Stimulated activated CD8-positive, alpha-beta memory T cell treated with anti-CD3 and anti-CD28 coated beads, Interleukin-7, amount 100 ng/mL, for 4 hours (primary cell): ENCODE results near the gene KAZALD1.
A peak's percentile ranks its signal among the peaks of the same experiment; 100 is the strongest.

Experiments
- DNase-seq, 2 donors: peaks; one replicate each; pipeline ENCODE4 v3.0.0-alpha.2; 2020; ENCODE audit warnings: low read depth in 2 of 2

KAZALD1 gene

GRCh38 chr10:101047961-101048892 lies 13.6 kb upstream of the KAZALD1 start:
- DNase-seq: no peak

- DNase-seq: peak in 1 of 2 donors; percentile 54
Measured at GRCh38 chr10:101050208-101051069, 11.3 kb upstream of the KAZALD1 start.

DNA sequence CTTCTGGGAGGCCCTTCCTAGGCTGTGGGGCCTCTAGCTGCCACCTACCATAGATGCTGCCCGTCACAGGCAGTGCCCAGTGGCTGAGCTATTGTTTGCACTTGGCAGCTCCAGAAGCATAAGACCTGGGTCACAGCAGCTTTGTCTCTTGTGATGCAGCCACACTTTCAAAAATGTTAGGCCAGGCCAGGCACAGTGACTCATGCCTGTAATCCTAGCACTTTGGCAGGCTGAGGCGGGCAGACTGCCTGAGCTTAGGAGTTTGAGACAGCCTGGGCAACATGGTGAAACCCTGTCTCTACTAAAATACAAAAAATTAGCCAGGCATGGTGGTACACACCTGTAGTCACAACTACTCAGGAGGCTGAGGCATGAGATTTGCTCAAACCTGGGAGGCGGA lies 9.5 kb upstream of the KAZALD1 start:
- no peak for DNase-seq

DNA sequence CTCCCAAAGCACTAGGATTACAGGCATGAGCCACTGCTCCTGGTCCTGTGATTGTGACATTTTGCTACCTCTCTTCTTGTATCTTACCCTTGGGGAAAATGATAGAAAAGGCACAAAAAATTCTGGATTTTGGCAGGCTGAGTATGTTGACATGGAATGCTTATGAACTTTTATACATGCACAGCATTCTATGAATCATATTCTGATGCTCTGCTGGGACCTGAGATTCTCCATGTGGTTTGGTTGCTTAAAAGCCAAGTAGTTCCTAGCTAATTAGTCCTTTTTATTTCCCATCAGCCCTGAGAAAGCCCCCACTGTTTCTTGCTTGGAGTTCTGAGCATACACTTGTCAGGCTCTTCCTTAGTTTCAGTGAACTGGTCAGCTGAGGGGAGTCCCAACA lies 8.3 kb upstream of the KAZALD1 start:
- DNase-seq: no peak

- no peak for DNase-seq
Measured at GRCh38 chr10:101054351-101054750, 7.4 kb upstream of the KAZALD1 start.

- DNase-seq: no peak
Measured at GRCh38 chr10:101054876-101055275, 6.9 kb upstream of the KAZALD1 start.

DNA sequence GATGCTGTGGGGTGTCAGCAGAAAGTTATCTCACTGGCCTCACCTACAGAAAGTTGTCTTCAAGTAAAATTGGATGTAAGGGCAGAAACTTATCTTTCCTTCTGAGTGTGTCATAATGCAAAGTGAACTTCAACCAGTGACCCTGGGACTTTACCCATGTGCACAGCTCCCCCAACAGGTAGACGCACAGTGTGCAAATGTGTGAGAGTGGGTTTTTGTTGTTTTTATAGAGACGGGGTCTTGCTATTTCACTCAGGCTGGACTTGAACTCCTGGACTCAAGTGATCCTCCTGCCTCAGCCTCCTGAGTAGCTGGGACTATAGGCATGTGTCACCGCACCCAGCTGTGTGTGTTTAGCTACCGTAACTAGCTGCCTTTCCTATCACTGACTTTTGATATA lies 6.4 kb upstream of the KAZALD1 start:
- no peak for DNase-seq

DNA sequence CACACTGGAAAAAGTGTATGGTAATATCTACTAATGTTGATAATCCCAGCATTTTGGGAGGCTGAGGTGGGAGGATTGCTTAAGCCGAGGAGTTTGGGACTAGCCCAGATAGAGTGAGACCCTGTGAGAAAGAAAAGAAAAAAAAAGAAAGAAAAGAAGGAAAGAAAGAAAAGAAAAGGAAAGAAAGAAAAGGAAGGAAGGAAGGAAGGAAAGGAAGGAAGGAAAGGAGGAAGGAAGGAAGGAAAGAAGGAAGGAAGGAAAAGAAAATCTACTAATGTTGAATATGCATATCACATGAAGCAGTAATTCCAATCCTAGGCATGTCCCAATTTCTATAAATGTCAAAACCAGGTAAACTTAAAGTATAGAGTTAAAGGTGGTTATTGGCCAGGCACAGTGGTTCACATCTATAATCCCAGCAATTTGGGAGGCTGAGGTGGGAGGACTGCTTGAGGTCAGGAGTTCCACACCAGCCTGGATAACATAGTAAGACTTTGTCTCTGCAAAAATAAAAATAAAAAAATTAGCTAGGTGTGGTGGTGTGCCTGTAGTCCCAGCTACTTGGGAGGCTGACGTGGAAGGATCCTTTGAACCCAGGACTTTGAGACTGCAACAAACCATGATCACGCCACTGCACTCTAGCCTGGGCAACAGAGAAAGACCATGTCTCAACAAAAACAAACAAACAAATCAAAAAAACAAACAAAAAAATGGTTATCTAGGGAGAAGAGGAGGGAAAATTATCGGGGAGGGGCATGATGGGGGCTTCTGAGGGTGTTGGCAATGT lies 5.2 kb upstream of the KAZALD1 start:
- DNase-seq: no peak

DNA sequence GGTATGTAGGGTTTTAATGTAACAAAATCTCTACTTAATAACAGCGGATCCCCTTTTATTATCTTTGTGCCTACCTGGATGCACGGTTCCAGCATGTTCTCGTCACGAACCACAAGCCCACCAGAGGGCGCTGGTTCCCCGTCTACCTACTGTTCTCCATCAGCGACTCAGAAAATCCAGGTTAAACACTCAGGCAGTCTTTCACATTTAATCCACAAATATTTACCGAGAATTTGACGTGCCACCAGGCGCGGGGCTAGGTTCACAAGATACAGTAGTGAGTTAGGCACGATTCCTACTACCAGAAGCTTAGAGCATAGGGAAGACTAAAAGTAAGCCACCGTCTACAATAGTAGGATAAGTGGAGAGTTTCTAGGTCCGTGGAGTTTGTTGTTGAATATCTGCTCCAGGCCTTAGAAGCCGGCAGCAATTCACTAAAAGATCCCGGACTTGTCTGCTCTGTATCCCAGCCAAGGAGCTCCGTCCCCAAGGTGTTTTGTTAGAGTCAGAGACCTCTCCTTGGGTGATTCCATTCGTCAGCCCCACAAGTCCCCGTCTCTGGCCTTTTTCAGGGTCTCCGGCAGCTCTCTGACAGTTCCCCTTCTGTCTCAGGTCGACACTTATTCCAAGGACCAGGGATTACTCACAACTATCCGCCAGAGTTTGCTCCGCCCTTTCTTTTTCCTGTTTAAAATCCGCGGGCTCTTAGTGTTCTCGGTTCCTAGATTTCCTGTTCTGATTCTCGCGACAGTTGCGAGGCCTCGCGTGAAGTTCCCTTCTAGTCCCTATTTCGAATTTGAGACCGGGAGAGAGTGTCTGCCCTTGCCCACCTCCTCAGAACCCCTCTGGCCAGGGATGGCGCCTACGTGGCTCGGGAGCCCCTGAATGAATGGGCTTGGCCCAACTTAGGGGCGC lies 1.5 kb upstream of the KAZALD1 start:
- peak; percentile 76 to 81 for DNase-seq

GRCh38 chr10:101060951-101061623 lies 702 bp upstream of the KAZALD1 start:
- DNase-seq: peak; percentile 79 to 84

DNA sequence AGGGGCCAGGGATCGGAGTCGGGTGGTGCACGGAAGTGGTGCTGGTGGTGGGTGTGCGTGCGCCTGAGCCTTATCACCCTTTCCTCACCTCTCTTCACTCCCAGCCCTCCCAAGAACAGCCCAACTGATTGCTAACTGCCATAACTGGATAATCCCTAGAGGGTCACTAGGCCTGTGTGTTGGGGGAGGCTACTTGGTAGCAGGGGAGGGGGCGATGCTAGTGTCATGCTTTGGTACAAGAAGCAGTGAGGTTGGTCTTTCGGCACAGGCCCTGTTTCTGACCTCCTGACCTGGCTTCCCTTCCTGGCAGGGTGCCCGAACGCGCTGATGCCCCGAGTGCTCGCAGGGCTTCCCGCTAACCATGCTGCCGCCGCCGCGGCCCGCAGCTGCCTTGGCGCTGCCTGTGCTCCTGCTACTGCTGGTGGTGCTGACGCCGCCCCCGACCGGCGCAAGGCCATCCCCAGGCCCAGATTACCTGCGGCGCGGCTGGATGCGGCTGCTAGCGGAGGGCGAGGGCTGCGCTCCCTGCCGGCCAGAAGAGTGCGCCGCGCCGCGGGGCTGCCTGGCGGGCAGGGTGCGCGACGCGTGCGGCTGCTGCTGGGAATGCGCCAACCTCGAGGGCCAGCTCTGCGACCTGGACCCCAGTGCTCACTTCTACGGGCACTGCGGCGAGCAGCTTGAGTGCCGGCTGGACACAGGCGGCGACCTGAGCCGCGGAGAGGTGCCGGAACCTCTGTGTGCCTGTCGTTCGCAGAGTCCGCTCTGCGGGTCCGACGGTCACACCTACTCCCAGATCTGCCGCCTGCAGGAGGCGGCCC lies 652 bp downstream of the KAZALD1 start:
- peak in 1 of 2 donors; percentile 32 for DNase-seq

DNA sequence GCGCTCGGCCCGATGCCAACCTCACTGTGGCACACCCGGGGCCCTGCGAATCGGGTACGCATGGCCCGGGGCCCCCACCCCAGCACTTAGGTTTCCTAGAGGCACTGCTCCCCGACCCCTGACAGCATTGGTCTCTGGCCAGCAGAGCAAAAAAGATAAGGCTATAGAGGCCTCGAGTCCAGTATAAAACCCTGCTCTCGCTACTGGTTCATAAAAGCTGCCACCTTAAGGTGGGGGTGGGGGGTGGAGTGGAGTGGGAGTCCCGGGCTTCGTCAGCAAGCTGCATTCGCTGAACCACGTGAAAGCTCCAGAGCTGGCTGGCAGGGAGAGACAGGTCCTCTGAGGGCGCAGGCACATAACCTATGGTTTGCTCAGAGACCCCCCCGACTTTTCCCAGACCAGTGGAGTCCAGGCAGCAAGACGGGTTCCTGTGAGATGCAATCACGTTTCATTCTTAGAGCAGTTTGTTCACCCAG lies 1.3 kb downstream of the KAZALD1 start:
- no peak for DNase-seq

DNA sequence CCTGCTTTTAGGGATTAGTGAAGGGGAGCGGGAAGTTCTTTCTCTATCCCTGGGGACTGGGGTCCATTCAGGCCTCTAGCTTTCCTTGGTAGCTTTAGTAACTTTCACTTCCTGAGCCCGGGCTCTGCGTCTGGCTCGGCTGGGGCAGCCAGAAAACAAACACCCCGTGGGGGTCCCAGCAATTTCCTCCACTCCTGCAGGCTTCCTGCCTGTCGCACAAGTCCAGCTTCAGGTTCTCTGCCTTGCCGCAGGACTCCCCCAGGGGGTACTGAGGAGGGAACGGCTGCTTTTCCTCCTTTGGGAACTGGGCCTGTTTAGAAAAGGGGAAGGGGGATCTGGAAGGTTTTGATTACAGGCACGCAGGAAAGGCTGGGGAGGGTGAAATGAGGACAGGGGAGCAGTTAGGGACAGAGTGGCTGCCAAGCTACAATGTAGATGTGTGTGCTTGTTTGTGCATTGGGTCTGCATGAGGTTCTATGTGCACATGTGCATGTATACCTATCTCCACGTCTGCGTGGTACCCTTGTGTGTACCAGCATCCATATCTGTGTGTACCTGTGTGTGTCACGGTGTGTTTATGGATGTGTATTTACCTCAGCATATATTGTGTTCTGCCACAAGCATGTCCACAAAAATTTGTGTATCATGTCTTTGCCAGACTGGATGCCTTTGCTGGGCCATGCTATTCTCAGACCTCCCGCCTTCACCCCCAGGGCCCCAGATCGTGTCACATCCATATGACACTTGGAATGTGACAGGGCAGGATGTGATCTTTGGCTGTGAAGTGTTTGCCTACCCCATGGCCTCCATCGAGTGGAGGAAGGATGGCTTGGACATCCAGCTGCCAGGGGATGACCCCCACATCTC lies 2.0 kb downstream of the KAZALD1 start:
- DNase-seq: no peak

DNA sequence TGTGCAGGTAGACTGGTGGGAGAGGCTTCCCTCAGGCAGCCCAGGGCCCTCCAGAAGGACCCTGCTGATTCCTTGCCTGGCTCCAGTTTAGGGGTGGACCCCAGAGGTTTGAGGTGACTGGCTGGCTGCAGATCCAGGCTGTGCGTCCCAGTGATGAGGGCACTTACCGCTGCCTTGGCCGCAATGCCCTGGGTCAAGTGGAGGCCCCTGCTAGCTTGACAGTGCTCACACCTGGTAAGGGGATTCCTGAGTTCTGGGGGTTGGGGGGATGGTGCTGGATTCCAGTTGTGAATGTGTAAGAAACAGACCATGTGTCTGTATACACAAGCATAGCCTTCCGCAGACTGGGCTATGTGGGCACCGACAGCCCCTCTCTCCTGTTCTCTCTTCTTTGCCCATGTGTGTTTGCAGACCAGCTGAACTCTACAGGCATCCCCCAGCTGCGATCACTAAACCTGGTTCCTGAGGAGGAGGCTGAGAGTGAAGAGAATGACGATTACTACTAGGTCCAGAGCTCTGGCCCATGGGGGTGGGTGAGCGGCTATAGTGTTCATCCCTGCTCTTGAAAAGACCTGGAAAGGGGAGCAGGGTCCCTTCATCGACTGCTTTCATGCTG lies 2.7 kb downstream of the KAZALD1 start:
- no peak for DNase-seq

- no peak for DNase-seq
Measured at GRCh38 chr10:101065481-101066145, 3.8 kb downstream of the KAZALD1 start.

GRCh38 chr10:101066146-101066895 lies 4.5 kb downstream of the KAZALD1 start:
- peak in 1 of 2 donors; percentile 24 for DNase-seq
